Vagina (tissue), 2 donors: ENCODE results near the gene EP300.
"Not testable (repeated sequence)": the region's sequence is repeated elsewhere in the genome, so short reads cannot be mapped to it uniquely, and the experiment has no call there.

Experiments
- POLR2A ChIP-seq, 2 donors: fragments of 450-650 bp; IDR thresholded peaks; one replicate each; pipeline ENCODE4 v1.6.1; 2017; ENCODE audit warnings: antibody characterized with exemption in 2 of 2, mild to moderate bottlenecking in 2 of 2, moderate library complexity in 2 of 2
- POLR2AphosphoS5 ChIP-seq, 2 donors: sonication (generic); formaldehyde crosslinking; IDR thresholded peaks; one replicate each; pipeline ENCODE4 v1.9.0; 2017; ENCODE audit warnings: antibody characterized with exemption in 2 of 2, mild to moderate bottlenecking in 2 of 2, low read depth in 1 of 2; ENCODE audit not compliant: insufficient read depth in 1 of 2
- TF ChIP-seq, protein P1 (sequence below), 3 experiments: fragments of 450-650 bp in 2 of 3; fragments of 200-600 bp in 1 of 3; sonication (generic) in 1 of 3; IDR thresholded peaks; one replicate each; pipeline ENCODE4 v1.5.1; 2017 to 2019; ENCODE audit warnings: antibody characterized with exemption in 3 of 3, mild to moderate bottlenecking in 2 of 3, moderate library complexity in 2 of 3

DNA sequence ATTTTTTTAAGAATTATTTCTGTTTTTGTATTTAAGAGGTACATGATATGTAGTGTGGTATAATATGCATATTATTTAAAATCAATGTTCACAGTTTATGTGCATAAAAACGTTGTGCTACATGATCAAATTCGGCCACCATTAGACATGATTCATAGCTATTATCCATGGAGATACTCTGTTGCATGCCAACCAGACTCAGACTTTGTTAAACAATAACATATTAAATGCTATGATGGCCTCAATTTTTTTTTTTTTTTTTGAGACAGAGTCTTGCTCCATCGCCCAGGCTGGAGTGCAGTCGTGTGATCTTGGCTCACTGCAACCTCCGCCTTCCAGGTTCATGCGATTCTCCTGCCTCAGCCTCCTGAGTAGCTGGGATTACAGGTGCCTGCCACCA, 53.5 kb downstream of the EP300 start:
- TF ChIP-seq, protein P1, sequence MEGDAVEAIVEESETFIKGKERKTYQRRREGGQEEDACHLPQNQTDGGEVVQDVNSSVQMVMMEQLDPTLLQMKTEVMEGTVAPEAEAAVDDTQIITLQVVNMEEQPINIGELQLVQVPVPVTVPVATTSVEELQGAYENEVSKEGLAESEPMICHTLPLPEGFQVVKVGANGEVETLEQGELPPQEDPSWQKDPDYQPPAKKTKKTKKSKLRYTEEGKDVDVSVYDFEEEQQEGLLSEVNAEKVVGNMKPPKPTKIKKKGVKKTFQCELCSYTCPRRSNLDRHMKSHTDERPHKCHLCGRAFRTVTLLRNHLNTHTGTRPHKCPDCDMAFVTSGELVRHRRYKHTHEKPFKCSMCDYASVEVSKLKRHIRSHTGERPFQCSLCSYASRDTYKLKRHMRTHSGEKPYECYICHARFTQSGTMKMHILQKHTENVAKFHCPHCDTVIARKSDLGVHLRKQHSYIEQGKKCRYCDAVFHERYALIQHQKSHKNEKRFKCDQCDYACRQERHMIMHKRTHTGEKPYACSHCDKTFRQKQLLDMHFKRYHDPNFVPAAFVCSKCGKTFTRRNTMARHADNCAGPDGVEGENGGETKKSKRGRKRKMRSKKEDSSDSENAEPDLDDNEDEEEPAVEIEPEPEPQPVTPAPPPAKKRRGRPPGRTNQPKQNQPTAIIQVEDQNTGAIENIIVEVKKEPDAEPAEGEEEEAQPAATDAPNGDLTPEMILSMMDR (IDR thresholded peaks at IDR 0.05): not testable (repeated sequence)
- TF ChIP-seq POLR2AphosphoS5 (IDR thresholded peaks at IDR 0.05; ENCODE audit: insufficient read depth in 1 of 2, low read depth in 1 of 2); POLR2A (IDR thresholded peaks at IDR 0.05): not testable (repeated sequence)
